ENCODE data around the gene TBC1D32. TPM values are rescaled to one million over a fixed set of nuclear protein-coding genes. Genes with fewer than 3 reads are reported as not detected.
"Not testable (repeated sequence)": the region's sequence is repeated elsewhere in the genome, so short reads cannot be mapped to it uniquely, and the experiment has no call there.

TBC1D32 gene
- total and polyA plus RNA-seq, 12 donors = 0.62 to 4.6 (median 3.2) TPM

- ATAC-seq; H3K27ac ChIP-seq; H3K4me3 ChIP-seq; H3K4me1 ChIP-seq; intact Hi-C loops (cut with DNase I); H3K36me3 ChIP-seq; H3K27me3 ChIP-seq; H3K9me3 ChIP-seq; DNase-seq: not testable (repeated sequence)
- WGBS, 2 donors = 90 to 92% methylated on average over 8 of the region's 8 CpGs
Observed at GRCh38 chr6:121043706-121044105, 290.6 kb downstream of the TBC1D32 start.

- H3K4me1 ChIP-seq; H3K36me3 ChIP-seq; ATAC-seq; H3K9me3 ChIP-seq; H3K27ac ChIP-seq; DNase-seq; intact Hi-C loops (cut with DNase I); H3K27me3 ChIP-seq; H3K4me3 ChIP-seq: not testable (repeated sequence)
- WGBS, 2 donors = 83 to 84% methylated on average over 6 of the region's 6 CpGs
Observed at GRCh38 chr6:121043211-121043610, 291.1 kb downstream of the TBC1D32 start.

- Histone ChIP-seq H3K27me3 (no peaks in the 10 kb centered on the region), H3K36me3 (no peaks in the 10 kb centered on the region), H3K4me1 (no peaks in the 10 kb centered on the region), H3K9me3 (peaks cover 0 to 8% (median 0%) of the 10 kb centered on the region in 11 donors), H3K27ac (no peak overlapping the region), H3K4me3 (no peak overlapping the region)
- ATAC-seq = no peak
- 88% methylated on average over 13 of the region's 13 CpGs for WGBS, 2 donors
- intact Hi-C loops (cut with DNase I) = no loop called here
- no peak for TF ChIP-seq CTCF (IDR thresholded peaks at IDR 0.05)
- DNase-seq = no peak
Observed at GRCh38 chr6:121042766-121043165, 291.5 kb downstream of the TBC1D32 start.

GRCh38 chr6:121040831-121041230 is 293.4 kb downstream of the TBC1D32 start:
- no peak for TF ChIP-seq CTCF (IDR thresholded peaks at IDR 0.05)
- no peak for DNase-seq
- Histone ChIP-seq H3K36me3 (no peaks in the 10 kb centered on the region), H3K27me3 (no peaks in the 10 kb centered on the region), H3K9me3 (peaks cover 0 to 8% (median 0%) of the 10 kb centered on the region in 11 donors), H3K4me1 (no peaks in the 10 kb centered on the region), H3K4me3 (no peak overlapping the region), H3K27ac (no peak overlapping the region)
- ATAC-seq = no peak
- intact Hi-C loops (cut with DNase I) = no loop called here
- WGBS, 2 donors = 51 to 65% methylated on average over 3 of the region's 3 CpGs

- Histone ChIP-seq H3K27me3 (no peaks in the 10 kb centered on the region), H3K9me3 (peaks cover 0 to 8% (median 0%) of the 10 kb centered on the region in 11 donors), H3K36me3 (no peaks in the 10 kb centered on the region), H3K27ac (no peak overlapping the region), H3K4me3 (no peak overlapping the region), H3K4me1 (no peaks in the 10 kb centered on the region)
- DNase-seq (no peak), ATAC-seq (no peak)
- intact Hi-C loops (cut with DNase I) = no loop called here
- WGBS, 2 donors = 86 to 87% methylated on average over 3 of the region's 3 CpGs
- no peak for TF ChIP-seq CTCF (IDR thresholded peaks at IDR 0.05)
Observed at GRCh38 chr6:121033091-121033490, 301.2 kb downstream of the TBC1D32 start.

All from heart right ventricle (tissue), 16 donors.